ENCODE data around the gene ITGB6.

DNA sequence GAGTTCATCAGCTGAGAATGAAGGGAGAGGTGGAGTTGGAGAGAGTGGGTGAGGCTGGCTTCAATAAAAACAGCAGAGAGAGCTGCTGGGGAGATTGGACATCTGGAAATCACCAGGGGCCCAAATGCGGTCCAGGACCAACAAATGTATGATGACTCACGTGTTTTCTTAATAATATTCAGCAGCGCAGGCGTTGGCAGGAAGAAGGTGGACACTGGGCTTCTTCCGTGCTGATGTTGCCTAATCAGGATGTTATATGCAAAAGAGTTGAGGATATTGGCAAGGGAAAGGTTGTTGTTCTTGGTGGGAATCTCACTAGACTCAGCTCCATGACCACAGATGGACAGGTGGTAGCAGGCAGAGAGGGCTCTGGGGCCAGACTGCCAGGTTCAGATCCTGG is 124.9 kb downstream of the ITGB6 start:
- TF ChIP-seq ZFP3 (CRISPR knock-in tag; IDR thresholded peaks at IDR 0.05) (no peak), PPARA (CRISPR knock-in tag; IDR thresholded peaks at IDR 0.05; ENCODE audit: borderline replicate concordance) (no peak), CREB5 (CRISPR knock-in tag; IDR thresholded peaks at IDR 0.05; ENCODE audit: low read depth) (no peak), SNAI2 (CRISPR knock-in tag; IDR thresholded peaks at IDR 0.05) (no peak), TOX (CRISPR knock-in tag; IDR thresholded peaks at IDR 0.05; ENCODE audit: borderline replicate concordance) (no peak), RARB (CRISPR knock-in tag; IDR thresholded peaks at IDR 0.05) (no peak), ISL1 (CRISPR knock-in tag; IDR thresholded peaks at IDR 0.05) (no peak), CSDC2 (CRISPR knock-in tag; IDR thresholded peaks at IDR 0.05) (no peak), PATZ1 (CRISPR knock-in tag; IDR thresholded peaks at IDR 0.05; ENCODE audit: borderline replicate concordance) (no peak)
- TF ChIP-seq, protein P1, sequence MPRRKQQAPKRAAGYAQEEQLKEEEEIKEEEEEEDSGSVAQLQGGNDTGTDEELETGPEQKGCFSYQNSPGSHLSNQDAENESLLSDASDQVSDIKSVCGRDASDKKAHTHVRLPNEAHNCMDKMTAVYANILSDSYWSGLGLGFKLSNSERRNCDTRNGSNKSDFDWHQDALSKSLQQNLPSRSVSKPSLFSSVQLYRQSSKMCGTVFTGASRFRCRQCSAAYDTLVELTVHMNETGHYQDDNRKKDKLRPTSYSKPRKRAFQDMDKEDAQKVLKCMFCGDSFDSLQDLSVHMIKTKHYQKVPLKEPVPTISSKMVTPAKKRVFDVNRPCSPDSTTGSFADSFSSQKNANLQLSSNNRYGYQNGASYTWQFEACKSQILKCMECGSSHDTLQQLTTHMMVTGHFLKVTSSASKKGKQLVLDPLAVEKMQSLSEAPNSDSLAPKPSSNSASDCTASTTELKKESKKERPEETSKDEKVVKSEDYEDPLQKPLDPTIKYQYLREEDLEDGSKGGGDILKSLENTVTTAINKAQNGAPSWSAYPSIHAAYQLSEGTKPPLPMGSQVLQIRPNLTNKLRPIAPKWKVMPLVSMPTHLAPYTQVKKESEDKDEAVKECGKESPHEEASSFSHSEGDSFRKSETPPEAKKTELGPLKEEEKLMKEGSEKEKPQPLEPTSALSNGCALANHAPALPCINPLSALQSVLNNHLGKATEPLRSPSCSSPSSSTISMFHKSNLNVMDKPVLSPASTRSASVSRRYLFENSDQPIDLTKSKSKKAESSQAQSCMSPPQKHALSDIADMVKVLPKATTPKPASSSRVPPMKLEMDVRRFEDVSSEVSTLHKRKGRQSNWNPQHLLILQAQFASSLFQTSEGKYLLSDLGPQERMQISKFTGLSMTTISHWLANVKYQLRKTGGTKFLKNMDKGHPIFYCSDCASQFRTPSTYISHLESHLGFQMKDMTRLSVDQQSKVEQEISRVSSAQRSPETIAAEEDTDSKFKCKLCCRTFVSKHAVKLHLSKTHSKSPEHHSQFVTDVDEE (CRISPR knock-in tag; IDR thresholded peaks at IDR 0.05) = no peak
